ENCODE results near the gene ZCCHC2.

GRCh38 chr18:62505669-62506494, 16.9 kb upstream of the ZCCHC2 start:
- no peak for TF ChIP-seq CTCF (IDR thresholded peaks at IDR 0.05)
- no peak for TF ChIP-seq POLR2AphosphoS5 (IDR thresholded peaks at IDR 0.05)
